HG03565 (cell line): Measurements from ENCODE around the gene MDH1.
"Not testable (repeated sequence)": the region's sequence is repeated elsewhere in the genome, so short reads cannot be mapped to it uniquely, and the experiment has no call there.

Experiments used
- ATAC-seq: cut with Tn5 transposase; IDR thresholded peaks from one replicate; pipeline ENCODE4 v1.9.1; 2021; ENCODE audit warnings: mild to moderate bottlenecking, moderate library complexity; ENCODE audit not compliant: unreplicated experiment

MDH1 gene

DNA sequence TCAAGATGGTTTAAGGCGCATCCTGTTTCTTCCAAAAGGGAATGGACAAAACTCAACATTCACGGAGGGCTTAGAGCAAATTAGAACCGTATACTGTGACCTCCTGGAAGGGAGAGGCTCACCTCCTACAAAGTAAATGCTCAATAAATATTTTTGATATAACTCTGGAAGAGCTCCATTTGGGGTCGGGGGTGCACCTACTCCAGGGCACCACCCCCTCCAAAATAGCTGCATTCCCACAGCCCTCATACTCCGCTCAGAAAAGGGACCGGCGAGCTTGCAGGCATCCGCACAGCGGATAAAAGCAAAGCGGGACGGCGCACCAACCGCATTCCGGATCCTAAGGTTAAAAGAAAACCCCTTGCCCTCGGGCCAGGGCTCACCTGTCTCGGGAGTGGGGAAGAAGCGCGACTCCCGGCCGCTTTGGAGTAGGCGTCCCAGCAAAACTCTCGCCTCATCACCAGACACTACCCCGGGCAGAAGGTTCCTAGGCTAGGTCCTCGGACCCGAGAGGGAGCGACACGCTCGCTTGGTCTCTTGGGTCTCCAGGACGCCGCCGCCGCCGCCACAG, 864 bp upstream of the MDH1 start:
- no peak for ATAC-seq

- no peak for ATAC-seq
Observed at GRCh38 chr2:63589148-63589958, 590 bp downstream of the MDH1 start.

DNA sequence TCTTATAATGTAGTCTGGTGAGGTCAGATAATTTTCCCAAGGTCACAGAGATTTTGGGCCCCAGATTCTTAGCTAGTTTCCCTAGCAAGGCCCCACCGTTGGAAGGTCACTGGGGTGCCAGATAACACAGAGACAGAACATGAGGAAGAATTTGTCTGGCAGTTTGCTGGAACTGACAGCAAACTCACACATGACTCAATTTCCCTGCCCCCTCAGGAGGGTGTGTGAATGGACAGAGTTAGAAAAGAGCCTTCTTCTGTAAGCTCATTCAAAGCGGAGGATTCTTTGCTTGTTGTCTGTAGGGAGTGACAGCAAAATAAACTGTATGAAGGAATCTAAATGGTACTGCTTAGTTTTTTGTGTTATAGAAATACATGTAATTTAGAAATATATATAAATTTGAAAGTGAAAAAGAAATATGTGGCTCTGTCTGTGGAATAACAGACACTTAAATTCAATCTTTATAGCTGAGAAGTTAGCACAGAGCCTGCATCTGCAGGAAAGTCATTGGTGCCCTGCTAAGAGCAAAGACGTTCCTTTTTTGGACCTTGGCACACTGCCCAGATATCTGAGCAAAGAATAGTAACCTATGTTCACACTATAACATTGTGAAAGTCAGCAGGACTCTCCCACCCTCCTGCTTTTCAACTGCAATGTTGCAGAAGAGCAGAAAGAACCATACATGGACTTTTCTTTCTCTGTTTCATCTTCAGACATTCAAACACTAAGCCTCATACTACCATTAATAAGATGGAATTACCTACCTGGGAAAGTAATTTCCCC, 2.1 kb downstream of the MDH1 start:
- ATAC-seq: no peak

DNA sequence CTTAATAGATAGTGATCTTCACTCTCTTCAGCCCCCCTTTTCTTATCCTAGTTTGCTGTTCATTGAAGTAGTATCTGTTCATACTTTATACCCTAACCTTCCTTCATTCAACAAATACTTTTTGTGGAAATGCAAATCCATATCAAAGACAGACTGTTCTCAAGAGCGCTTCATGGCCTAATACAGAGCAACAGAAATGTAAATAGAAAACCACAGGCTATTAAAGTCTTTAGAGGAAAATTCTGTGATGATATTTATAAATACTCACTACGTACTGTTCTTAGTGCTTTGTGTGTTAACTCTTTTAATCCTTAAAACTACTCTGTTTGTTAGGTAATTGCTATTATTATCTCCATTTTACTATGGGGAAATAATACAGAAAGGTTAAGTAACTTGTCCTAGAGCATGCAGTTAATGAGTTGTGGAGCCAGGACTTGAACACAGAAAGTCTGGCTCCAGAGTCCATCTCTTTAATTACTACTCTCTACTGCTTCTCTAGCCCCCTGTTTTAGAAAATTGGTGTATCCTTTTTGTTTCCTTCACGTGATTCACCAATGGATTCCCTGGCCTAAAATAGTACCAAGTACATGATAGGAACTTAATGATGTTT, 2.9 kb downstream of the MDH1 start:
- no peak for ATAC-seq

DNA sequence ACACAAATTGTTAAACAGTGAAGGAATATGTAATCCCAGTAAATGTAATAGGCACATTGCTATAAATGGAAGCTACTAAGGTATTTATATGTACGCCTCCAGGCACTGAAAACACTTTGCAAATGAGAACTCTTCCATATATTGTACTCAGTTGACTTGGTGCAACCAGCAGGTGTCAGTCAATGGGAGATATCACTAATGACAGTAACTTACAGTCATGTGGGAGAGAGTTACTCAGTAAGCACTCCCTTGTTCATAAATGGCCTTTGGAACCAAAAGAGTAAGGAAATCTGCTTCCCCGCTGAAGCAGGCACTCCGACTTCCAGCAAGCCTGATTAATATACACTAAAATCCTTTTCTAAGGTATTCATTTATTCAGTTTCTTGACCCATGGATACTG, 5.9 kb downstream of the MDH1 start:
- no peak for ATAC-seq

DNA sequence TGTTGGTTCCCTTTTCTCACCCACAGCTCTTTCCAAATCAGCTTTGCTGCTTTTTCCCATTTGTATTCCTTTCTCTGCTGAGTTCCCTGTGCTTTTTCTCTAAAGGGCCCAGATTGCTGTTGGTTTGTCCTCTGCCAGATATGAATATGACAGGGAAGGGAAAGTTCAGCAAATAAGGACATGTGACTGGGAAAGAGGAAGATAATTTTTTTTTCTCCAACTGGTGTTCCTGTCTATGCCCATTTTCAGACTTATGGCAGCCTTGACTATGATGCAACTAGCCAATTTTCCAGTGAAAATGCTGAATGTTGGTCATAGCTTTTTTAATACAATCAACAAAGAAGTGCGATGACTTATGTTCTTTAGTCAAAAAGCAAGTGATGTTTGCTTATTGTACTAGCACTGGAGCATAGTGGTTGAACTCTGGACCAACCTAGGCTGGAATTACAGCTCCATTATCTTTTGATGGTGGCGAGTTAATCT, 7.7 kb downstream of the MDH1 start:
- no peak for ATAC-seq

- no peak for ATAC-seq
Observed at GRCh38 chr2:63598981-63599380, 10.2 kb downstream of the MDH1 start.

DNA sequence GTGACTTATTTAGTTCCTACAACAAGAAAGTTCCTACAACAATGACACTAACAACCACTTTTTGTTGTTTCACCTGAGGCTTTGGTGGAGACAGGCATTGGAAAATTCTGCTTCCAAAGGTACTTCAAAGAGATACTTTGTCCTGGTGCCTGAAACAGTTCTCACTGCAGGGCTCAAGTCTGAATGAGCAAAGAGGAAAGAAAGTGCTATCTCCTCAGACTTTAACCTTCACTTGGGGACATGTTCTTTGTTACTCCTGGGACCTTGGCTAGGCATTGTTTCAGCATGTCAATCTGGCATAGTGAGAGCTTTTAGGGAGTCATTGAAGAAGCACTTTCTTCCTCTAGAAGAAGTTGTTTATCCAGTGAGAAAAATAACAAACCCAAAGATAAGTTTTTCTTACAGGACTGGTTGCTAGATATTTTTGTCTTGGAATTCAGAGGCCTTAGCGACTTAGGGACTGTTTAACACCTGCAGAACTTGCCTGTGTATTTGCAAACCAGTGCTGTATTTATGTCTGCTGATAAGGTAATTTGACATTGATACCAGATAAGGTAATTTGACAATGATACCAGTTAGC, 12.2 kb downstream of the MDH1 start:
- no peak for ATAC-seq

DNA sequence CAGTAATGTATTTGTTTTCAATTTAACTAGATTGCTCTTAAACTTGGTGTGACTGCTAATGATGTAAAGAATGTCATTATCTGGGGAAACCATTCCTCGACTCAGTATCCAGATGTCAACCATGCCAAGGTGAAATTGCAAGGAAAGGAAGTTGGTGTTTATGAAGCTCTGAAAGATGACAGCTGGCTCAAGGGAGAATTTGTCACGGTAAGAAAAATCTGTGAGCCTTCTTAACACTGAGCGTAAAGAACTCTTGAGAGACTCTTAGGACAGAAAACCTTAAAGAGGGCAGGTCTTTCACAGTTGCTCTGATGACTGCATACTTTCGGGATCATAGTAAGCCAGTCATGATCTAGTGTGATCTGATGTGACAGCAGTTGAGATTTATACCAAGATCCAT, 15.9 kb downstream of the MDH1 start:
- no peak for ATAC-seq

DNA sequence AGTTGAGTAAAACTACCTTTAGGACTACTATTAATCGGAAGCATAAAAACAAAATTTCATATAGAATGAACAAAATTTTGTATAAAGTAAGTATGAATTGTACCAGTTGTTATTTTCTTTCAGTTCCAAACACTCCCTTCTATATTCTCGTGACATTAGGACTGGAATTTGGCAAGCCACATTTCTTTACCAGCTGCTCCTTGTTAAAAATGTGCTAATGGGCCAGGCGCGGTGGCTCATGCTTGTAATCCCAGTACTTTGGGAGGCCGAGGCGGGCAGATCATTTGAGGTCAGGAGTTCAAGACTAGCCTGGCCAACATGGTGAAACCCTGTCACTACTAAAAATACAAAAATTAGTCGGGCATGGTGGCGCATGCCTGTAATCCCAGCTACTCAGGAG, 20.1 kb downstream of the MDH1 start:
- ATAC-seq: not testable (repeated sequence)

GRCh38 chr2:63610525-63610924, 21.8 kb downstream of the MDH1 start:
- no peak for ATAC-seq

GRCh38 chr2:63613391-63613901, 24.7 kb downstream of the MDH1 start:
- no peak for ATAC-seq

DNA sequence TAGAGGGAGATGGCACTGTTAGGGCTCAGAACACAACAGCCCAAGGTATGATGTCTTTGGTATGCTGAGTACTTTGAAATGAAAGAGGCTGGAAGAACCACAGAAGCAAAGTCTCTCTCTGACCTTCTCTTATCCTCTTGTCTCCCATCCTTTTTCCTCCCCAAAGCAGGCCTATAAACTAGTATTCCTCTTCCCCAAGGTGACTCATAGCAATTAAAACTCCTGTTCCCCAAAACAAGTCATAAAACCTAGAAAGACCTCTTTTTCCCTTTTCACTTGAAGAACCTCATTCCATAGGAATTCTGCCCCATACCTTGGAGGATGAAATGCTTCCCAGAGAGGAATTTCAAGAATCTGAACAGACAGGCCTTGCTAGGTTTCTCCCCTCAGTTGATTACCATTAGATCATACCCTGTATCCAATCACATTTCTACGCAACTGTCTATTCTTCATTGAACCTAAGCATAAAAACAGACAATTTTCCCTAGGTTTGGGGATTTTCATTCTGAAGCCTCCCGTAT, 25.7 kb downstream of the MDH1 start:
- no peak for ATAC-seq

DNA sequence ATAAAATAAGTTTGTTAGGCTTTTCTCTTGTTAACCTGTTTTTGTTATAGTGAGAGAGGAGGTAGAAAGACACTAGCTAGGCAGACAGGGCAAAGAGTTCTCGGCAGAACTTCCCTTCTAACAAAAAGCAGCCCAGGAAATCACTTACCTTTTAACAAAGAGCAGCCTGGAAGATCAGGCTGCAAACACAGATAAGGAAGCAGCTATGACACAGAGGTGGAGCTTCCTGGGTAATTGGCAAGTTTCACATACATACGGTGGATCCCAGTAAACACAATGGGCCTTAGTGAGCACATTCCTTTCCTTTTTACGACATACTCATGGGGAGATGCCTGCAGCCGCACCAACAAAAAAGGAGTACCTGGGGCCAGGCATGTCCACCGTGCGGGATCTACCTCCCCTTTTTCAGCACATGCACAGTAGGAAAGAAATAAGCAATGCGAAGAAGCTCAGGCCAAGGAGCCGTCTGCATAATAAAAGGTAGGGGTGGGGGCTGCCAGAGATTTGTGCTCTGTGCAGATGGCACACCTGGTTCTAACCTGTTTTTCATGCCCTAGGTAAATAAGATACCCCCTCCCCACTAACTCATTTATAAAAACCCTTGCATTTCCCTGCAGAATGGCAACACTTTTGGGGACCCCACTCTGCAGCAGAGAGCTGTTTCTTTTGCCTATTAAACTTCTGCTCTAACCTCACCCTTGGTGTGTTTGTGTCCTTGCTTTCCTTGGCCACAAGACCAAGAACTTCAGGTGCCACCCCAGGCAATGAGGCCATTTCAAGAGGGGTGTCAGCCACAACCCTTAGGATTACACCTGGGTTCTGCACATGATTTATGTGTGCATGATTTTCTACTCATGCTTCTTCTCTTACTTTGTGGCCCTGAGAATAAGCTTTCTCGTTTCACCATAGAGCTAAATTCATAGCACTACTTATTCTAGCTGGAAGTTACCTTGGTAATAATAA, 26.5 kb downstream of the MDH1 start:
- no peak for ATAC-seq

- no peak for ATAC-seq
Observed at GRCh38 chr2:63617366-63617765, 28.6 kb downstream of the MDH1 start.

DNA sequence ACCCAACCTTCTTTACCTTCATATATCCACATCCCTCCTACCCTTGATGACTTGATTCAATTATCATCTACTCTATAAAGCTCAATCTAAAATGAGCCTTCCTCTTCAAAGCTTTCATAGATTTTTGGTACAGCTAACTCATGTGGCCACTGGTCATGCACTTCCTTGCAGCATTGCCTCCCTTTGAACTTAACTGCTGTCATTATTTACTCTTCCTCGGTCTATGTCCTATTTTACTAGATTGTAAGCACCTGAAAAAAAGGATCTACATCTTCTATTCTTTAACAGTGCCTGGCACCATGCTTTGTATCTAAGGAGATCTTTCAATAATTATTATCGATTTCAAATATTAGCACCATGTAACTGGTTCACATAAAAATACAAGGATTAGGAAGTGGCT, 30.6 kb downstream of the MDH1 start:
- ATAC-seq: no peak

GRCh38 chr2:63622751-63623150, 34.0 kb downstream of the MDH1 start:
- no peak for ATAC-seq

GRCh38 chr2:63623763-63624162, 35.0 kb downstream of the MDH1 start:
- ATAC-seq: not testable (repeated sequence)

- ATAC-seq: no peak
Observed at GRCh38 chr2:63627866-63628265, 39.1 kb downstream of the MDH1 start.
